Upper lobe of left lung (tissue), 6 donors: Measurements from ENCODE around the gene DMD. TPM values are rescaled to one million over a fixed set of nuclear protein-coding genes. Genes with fewer than 3 reads are reported as not detected.

Experiments
- ATAC-seq, 2 donors: fragments of 200-7000 bp; cut with Tn5 transposase; one replicate each; pipeline ENCODE4 v1.9.1; 2022; ENCODE audit warnings: mild to moderate bottlenecking in 2 of 2, moderate library complexity in 2 of 2; ENCODE audit not compliant: low FRiP score in 2 of 2
- DNase-seq, 2 donors: peaks; one replicate each; pipeline ENCODE4 v3.0.0-alpha.2; 2019 to 2020
- H3K27ac ChIP-seq, 4 donors: fragments of 200-600 bp; sonication (generic); one replicate each; pipeline ENCODE4 v1.5.1; 2016 to 2019
- H3K27me3 ChIP-seq, 4 donors: fragments of 200-600 bp; sonication (generic); one replicate each; pipeline ENCODE4 v1.5.1; 2017 to 2019
- H3K36me3 ChIP-seq, 4 donors: fragments of 200-600 bp; sonication (generic); one replicate each; pipeline ENCODE4 v1.5.1; 2016 to 2019
- H3K4me1 ChIP-seq, 4 donors: fragments of 200-600 bp; sonication (generic); one replicate each; pipeline ENCODE4 v1.5.1; 2018 to 2019
- H3K4me3 ChIP-seq, 4 donors: fragments of 200-600 bp; sonication (generic); one replicate each; pipeline ENCODE4 v1.5.1; 2017 to 2019; ENCODE audit warnings: mild to moderate bottlenecking in 2 of 4, moderate library complexity in 1 of 4
- H3K9me3 ChIP-seq, 4 donors: fragments of 200-600 bp; sonication (generic); one replicate each; pipeline ENCODE4 v1.5.1; 2018 to 2019
- EP300 ChIP-seq, 4 donors: sonication (generic); formaldehyde crosslinking; IDR thresholded peaks; one replicate each; pipeline ENCODE4 v1.5.1; 2017; ENCODE audit warnings: antibody characterized with exemption in 4 of 4, control low read depth in 2 of 4
- POLR2A ChIP-seq, 4 donors: fragments of 450-650 bp; IDR thresholded peaks; one replicate each; pipeline ENCODE4 v1.5.1; 2016 to 2017; ENCODE audit warnings: antibody characterized with exemption in 4 of 4, mild to moderate bottlenecking in 2 of 4
- POLR2AphosphoS5 ChIP-seq, 2 donors: sonication (generic); formaldehyde crosslinking; IDR thresholded peaks; one replicate each; pipeline ENCODE4 v1.5.1; 2017; ENCODE audit warnings: antibody characterized with exemption in 2 of 2
- WGBS, 2 donors: methylation state at CpG; one replicate each; pipeline ENCODE4 v1.1.5; 2017 to 2018; 5-methylcytosine and 5-hydroxymethylcytosine counted together
- total RNA-seq, 6 donors: library from RNA; depleted of rRNA in 4 of 6; stranded (reverse); fragments of >200 nt in 4 of 6; gene quantifications; one replicate each; pipeline versions ENCODE4 v1.1.0 to v1.2.1, GENCODE V29; 2016 to 2021
- TF ChIP-seq, protein P1 (sequence below), 6 experiments: fragments of 450-650 bp in 4 of 6; fragments of 200-600 bp in 2 of 6; sonication (generic) in 2 of 6; IDR thresholded peaks; one replicate each; pipeline ENCODE4 v1.5.1; 2016 to 2019; ENCODE audit warnings: antibody characterized with exemption in 6 of 6
- donor health status: DM: no; HTN: no; CAD: no; lungs with moderate emphysema.
- donor health status: DM: no; HTN: yes; CAD: no; lungs with severe emphysema.

The DMD gene
- total RNA-seq, 6 donors from 2014 or later: 12.5 to 37.0 (median 24.0) TPM

- whole genome bisulfite sequencing, 2 donors: 60 to 72% methylated on average over 3 of the region's 3 CpGs
- Histone ChIP-seq H3K4me1 (no peaks in the 10 kb centered on the region), H3K27me3 (no peaks in the 10 kb centered on the region), H3K4me3 (no peak overlapping the region), H3K36me3 (no peaks in the 10 kb centered on the region), H3K27ac (no peak overlapping the region), H3K9me3 (no peaks in the 10 kb centered on the region)
- TF ChIP-seq EP300 (IDR thresholded peaks at IDR 0.05) (no peak), POLR2A (IDR thresholded peaks at IDR 0.05) (no peak), POLR2AphosphoS5 (IDR thresholded peaks at IDR 0.05) (no peak)
- TF ChIP-seq, protein P1, sequence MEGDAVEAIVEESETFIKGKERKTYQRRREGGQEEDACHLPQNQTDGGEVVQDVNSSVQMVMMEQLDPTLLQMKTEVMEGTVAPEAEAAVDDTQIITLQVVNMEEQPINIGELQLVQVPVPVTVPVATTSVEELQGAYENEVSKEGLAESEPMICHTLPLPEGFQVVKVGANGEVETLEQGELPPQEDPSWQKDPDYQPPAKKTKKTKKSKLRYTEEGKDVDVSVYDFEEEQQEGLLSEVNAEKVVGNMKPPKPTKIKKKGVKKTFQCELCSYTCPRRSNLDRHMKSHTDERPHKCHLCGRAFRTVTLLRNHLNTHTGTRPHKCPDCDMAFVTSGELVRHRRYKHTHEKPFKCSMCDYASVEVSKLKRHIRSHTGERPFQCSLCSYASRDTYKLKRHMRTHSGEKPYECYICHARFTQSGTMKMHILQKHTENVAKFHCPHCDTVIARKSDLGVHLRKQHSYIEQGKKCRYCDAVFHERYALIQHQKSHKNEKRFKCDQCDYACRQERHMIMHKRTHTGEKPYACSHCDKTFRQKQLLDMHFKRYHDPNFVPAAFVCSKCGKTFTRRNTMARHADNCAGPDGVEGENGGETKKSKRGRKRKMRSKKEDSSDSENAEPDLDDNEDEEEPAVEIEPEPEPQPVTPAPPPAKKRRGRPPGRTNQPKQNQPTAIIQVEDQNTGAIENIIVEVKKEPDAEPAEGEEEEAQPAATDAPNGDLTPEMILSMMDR (IDR thresholded peaks at IDR 0.05): no peak
- DNase-seq (no peak), ATAC-seq (no peak)
Measured at GRCh38 chrX:32472364-32472763, 739.0 kb downstream of the DMD start.

- no peak for DNase-seq
- Histone ChIP-seq H3K9me3 (no peaks in the 10 kb centered on the region), H3K36me3 (no peaks in the 10 kb centered on the region), H3K4me1 (no peaks in the 10 kb centered on the region), H3K27ac (no peak overlapping the region), H3K27me3 (no peaks in the 10 kb centered on the region), H3K4me3 (no peak overlapping the region)
- WGBS, 2 donors: 74 to 84% methylated on average over 2 of the region's 2 CpGs
- no peak for ATAC-seq
- no peak for TF ChIP-seq POLR2A (IDR thresholded peaks at IDR 0.05)
- TF ChIP-seq, protein P1 (IDR thresholded peaks at IDR 0.05): no peak
- no peak for TF ChIP-seq EP300 (IDR thresholded peaks at IDR 0.05)
Measured at GRCh38 chrX:32455704-32456103, 755.6 kb downstream of the DMD start.

DNA sequence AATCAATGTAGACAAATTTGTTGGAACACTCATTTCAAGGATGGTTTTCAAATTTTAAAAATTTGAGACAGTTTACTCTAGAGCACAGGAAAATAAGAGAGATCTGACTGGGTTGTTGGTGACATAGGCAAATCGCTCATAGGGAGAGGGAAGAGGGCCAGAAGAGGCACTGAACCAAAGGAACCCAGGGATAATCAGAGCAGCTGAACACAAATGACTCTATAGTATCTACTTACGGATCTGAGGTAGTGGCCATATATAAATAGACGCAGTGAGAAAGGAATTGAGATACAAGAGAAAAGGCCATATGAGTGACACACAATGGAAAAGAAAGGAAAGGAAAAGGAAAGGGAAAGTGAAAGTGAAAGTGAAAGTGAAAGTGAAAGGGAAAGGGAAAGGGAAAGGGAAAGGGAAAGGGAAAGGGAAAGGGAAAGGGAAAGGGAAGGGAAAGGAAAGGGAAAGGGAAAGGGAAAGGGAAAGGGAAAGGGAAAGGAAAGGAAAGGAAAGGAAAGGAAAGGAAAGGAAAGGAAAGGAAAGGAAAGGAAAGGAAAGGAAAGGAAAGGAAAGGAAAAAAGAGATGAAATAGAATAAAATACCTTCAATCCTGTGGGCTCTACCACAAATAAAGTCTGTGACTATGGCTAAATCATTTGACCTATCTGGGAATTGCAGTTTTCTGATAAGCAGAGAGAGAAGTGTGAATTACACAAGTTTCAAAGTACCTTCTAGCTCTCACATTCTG, 759.2 kb downstream of the DMD start:
- H3K9me3 ChIP-seq: no peaks in the 10 kb centered on the region
- no peak overlapping the region for H3K4me3 ChIP-seq
- H3K27me3 ChIP-seq: no peaks in the 10 kb centered on the region
- ATAC-seq (no peak), DNase-seq (no peak)
- WGBS, 2 donors: 86 to 90% methylated on average over 3 of the region's 3 CpGs
- H3K4me1 ChIP-seq: no peaks in the 10 kb centered on the region
- H3K27ac ChIP-seq: no peak overlapping the region
- no peaks in the 10 kb centered on the region for H3K36me3 ChIP-seq
- TF ChIP-seq EP300 (IDR thresholded peaks at IDR 0.05): no peak
- TF ChIP-seq, protein P1 (IDR thresholded peaks at IDR 0.05): no peak
- no peak for TF ChIP-seq POLR2A (IDR thresholded peaks at IDR 0.05)
- TF ChIP-seq POLR2AphosphoS5 (IDR thresholded peaks at IDR 0.05): no peak

DNA sequence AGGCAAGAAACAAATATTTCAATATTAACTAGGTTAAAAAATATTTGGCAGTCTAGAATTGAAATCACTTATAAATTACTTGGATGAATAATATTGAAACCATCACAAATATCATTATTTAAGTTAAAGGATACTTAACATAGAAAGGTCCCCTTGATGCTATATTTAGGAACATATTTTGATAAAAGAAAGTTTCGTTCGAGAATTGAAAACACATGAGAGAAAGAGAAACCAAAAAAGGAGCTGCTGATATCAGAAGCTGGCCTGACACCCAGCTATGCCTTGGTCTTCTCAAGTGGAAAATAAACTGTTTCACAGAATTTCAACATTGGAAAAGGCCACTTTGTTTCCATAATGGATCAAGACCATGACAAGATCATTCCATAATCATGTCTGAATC, 762.4 kb downstream of the DMD start:
- ATAC-seq (no peak), DNase-seq (no peak)
- no peaks in the 10 kb centered on the region for H3K27me3 ChIP-seq
- no peaks in the 10 kb centered on the region for H3K4me1 ChIP-seq
- TF ChIP-seq EP300 (IDR thresholded peaks at IDR 0.05) (no peak), POLR2AphosphoS5 (IDR thresholded peaks at IDR 0.05) (no peak), POLR2A (IDR thresholded peaks at IDR 0.05) (no peak)
- TF ChIP-seq, protein P1 (IDR thresholded peaks at IDR 0.05): no peak
- no peak overlapping the region for H3K4me3 ChIP-seq
- H3K27ac ChIP-seq: no peak overlapping the region
- no peaks in the 10 kb centered on the region for H3K9me3 ChIP-seq
- H3K36me3 ChIP-seq: no peaks in the 10 kb centered on the region
- 51 to 63% methylated on average over 2 of the region's 2 CpGs for WGBS, 2 donors

GRCh38 chrX:32448320-32448719, 763.0 kb downstream of the DMD start:
- no peak for DNase-seq
- TF ChIP-seq, protein P1 (IDR thresholded peaks at IDR 0.05): no peak
- TF ChIP-seq EP300 (IDR thresholded peaks at IDR 0.05) (no peak), POLR2AphosphoS5 (IDR thresholded peaks at IDR 0.05) (no peak), POLR2A (IDR thresholded peaks at IDR 0.05) (no peak)
- Histone ChIP-seq H3K36me3 (no peaks in the 10 kb centered on the region), H3K4me1 (no peaks in the 10 kb centered on the region), H3K27ac (no peak overlapping the region), H3K4me3 (no peak overlapping the region), H3K27me3 (no peaks in the 10 kb centered on the region), H3K9me3 (no peaks in the 10 kb centered on the region)
- 58 to 69% methylated on average over 1 of the region's 1 CpG for WGBS, 2 donors
- no peak for ATAC-seq
